ENCODE data around the gene SLC39A11.

GRCh38 chr17:73031472-73031871, 61.0 kb downstream of the SLC39A11 start:
- TF ChIP-seq POLR2AphosphoS5 (IDR thresholded peaks at IDR 0.05; ENCODE audit: low read depth): no peak
- no peak for TF ChIP-seq REST (IDR thresholded peaks at IDR 0.05; ENCODE audit: insufficient replicate concordance, low read depth)
- no peak for TF ChIP-seq CTCF (IDR thresholded peaks at IDR 0.05; ENCODE audit: insufficient read depth, low read length)
- TF ChIP-seq GABPA (IDR thresholded peaks at IDR 0.05; ENCODE audit: low read depth): no peak
- no peak for TF ChIP-seq SPI1 (IDR thresholded peaks at IDR 0.05; ENCODE audit: borderline replicate concordance, low read depth)

All from HL-60 (cell line).